K562 (cell line): Measurements from ENCODE around the gene ZFP36. TPM values are rescaled to one million over a fixed set of nuclear protein-coding genes. Genes with fewer than 3 reads are reported as not detected.
A peak's percentile ranks its signal among the peaks of the same experiment; 100 is the strongest.

Experiments used
- BMI1 ChIP-seq: fragments of 150-350 bp; IDR thresholded peaks from 2 replicates; pipeline ENCODE4 v1.6.1; 2014; ENCODE audit warnings: low read length
- CCNT2 ChIP-seq: IDR thresholded peaks from 2 replicates; pipeline ENCODE4 v1.6.1; 2011; ENCODE audit warnings: borderline replicate concordance, low read depth, mild to moderate bottlenecking, moderate library complexity, mixed read lengths, low read length; ENCODE audit not compliant: insufficient read length; ENCODE audit errors: extremely low read depth
- COPS2 ChIP-seq: fragments of 450-650 bp; conservative IDR thresholded peaks from 2 replicates; pipeline ENCODE4 v1.6.1; 2016; ENCODE audit warnings: mild to moderate bottlenecking, moderate library complexity
- FOXA1 ChIP-seq: fragments of 450-650 bp; IDR thresholded peaks from 2 replicates; pipeline ENCODE4 v1.6.1; 2016; ENCODE audit warnings: mild to moderate bottlenecking, borderline replicate concordance
- FOXO4 ChIP-seq: fragments of 450-650 bp; formaldehyde crosslinking; IDR thresholded peaks from 2 replicates; pipeline ENCODE4 v1.4.0; 2020; ENCODE audit warnings: mild to moderate bottlenecking, moderate library complexity
- FUS ChIP-seq: fragments of 200-400 bp; formaldehyde crosslinking; optimal IDR thresholded peaks from 2 replicates; pipeline ENCODE3; 2017; ENCODE audit warnings: low read depth, low read length
- HEY1 ChIP-seq: fragments of 250-450 bp; sonication (Bioruptor Pico); IDR thresholded peaks from 2 replicates; pipeline ENCODE4 v1.5.0; 2020; ENCODE audit warnings: mild to moderate bottlenecking, moderate library complexity, borderline replicate concordance
- HNRNPLL ChIP-seq: fragments of 200-400 bp; formaldehyde crosslinking; IDR thresholded peaks from 2 replicates; pipeline ENCODE4 v1.6.1; 2017; ENCODE audit warnings: low read length, low read depth, mild to moderate bottlenecking; ENCODE audit not compliant: poor library complexity, severe bottlenecking
- ILF3 ChIP-seq: fragments of 450-650 bp; IDR thresholded peaks from 2 replicates; pipeline ENCODE4 v1.6.1; 2018; ENCODE audit warnings: antibody characterized with exemption, mild to moderate bottlenecking, moderate library complexity, borderline replicate concordance
- MCM2 ChIP-seq: fragments of 450-650 bp; IDR thresholded peaks from 2 replicates; pipeline ENCODE4 v1.6.1; 2017; ENCODE audit warnings: low read depth, mild to moderate bottlenecking
- MED1 ChIP-seq: sonication (generic); formaldehyde crosslinking; IDR thresholded peaks from 2 replicates; pipeline ENCODE4 v1.8.1; 2023; ENCODE audit warnings: missing genetic modification reagents, borderline replicate concordance
- MIER1 ChIP-seq: fragments of 450-650 bp; IDR thresholded peaks from 2 replicates; pipeline ENCODE4 v1.6.1; 2016; ENCODE audit warnings: antibody characterized with exemption, mild to moderate bottlenecking, low read depth
- MNT ChIP-seq, 2 experiments: fragments of 450-650 bp; conservative IDR thresholded peaks; 2 replicates each; pipeline ENCODE4 v1.6.1; 2017; ENCODE audit warnings: mild to moderate bottlenecking in 2 of 2, moderate library complexity in 2 of 2
- PHF20 ChIP-seq: fragments of 450-650 bp; IDR thresholded peaks from 2 replicates; pipeline ENCODE4 v1.6.1; 2018; ENCODE audit not compliant: partially characterized antibody
- PHTF2 ChIP-seq: fragments of 250-450 bp; sonication (Bioruptor Pico); IDR thresholded peaks from 2 replicates; pipeline ENCODE4 v1.5.0; 2021; ENCODE audit warnings: mild to moderate bottlenecking
- PKNOX1 ChIP-seq: fragments of 450-650 bp; IDR thresholded peaks from 2 replicates; pipeline ENCODE4 v1.6.1; 2016
- SMARCB1 ChIP-seq: IDR thresholded peaks from 2 replicates; pipeline ENCODE4 v1.6.1; 2011; ENCODE audit warnings: improper control_type of control experiment, low read depth; ENCODE audit not compliant: insufficient read length
- SMARCE1 ChIP-seq: fragments of 450-650 bp; IDR thresholded peaks from 2 replicates; pipeline ENCODE4 v1.7.1; 2016; ENCODE audit warnings: mild to moderate bottlenecking
- SNIP1 ChIP-seq: fragments of 450-650 bp; IDR thresholded peaks from 2 replicates; pipeline ENCODE4 v1.7.1; 2017; ENCODE audit warnings: low read depth, mild to moderate bottlenecking
- SRSF3 ChIP-seq: fragments of 200-400 bp; formaldehyde crosslinking; IDR thresholded peaks from 2 replicates; pipeline ENCODE4 v1.6.1; 2016; ENCODE audit warnings: mild to moderate bottlenecking, low read length, moderate library complexity; ENCODE audit not compliant: insufficient read depth
- ZEB2 ChIP-seq: fragments of 450-650 bp; IDR thresholded peaks from 2 replicates; pipeline ENCODE4 v1.6.1; 2016
- ZKSCAN3 ChIP-seq: fragments of 250-450 bp; sonication (Bioruptor Pico); IDR thresholded peaks from 2 replicates; pipeline ENCODE4 v1.4.0; 2020
- ZNF184 ChIP-seq: sonication (generic); formaldehyde crosslinking; IDR thresholded peaks from 2 replicates; pipeline ENCODE4 v1.5.0; 2020; ENCODE audit warnings: missing genetic modification reagents
- ZNF507 ChIP-seq: conservative IDR thresholded peaks from 2 replicates; pipeline ENCODE4 v1.6.1; 2017; ENCODE audit warnings: missing genetic modification characterization, missing compliant biosample characterization
- ZNF740 ChIP-seq, 3 experiments: fragments of 200-800 bp in 1 of 3; sonication (Bioruptor generic) in 1 of 3; sonication (generic) in 1 of 3; formaldehyde crosslinking in 1 of 3; IDR thresholded peaks; 2 replicates each; pipeline versions ENCODE4 v1.6.1 to v1.8.0; 2016 to 2022; ENCODE audit warnings: mild to moderate bottlenecking in 2 of 3, missing compliant biosample characterization in 2 of 3, missing genetic modification characterization in 2 of 3, missing genetic modification reagents in 1 of 3
- polyA plus RNA-seq, 8 experiments: library from polyadenylated mRNA; depleted of rRNA in 4 of 8; stranded (reverse) in 5 of 8; unstranded in 3 of 8; fragments of >200 nt; fragmentation: Nextera tagmentation in 2 of 8; fragmentation: Illumina TruSeq in 1 of 8; extraction: Ambion mirVana in 2 of 8; extraction: Trizol in 1 of 8; gene quantifications; 2 replicates each; pipeline versions ENCODE4 v1.2.1 to v1.2.3, GENCODE V29; 2011 to 2014; ENCODE audit warnings: inconsistent platforms in 1 of 8, missing spikeins in 1 of 8
- total RNA-seq, 7 experiments: library from RNA; depleted of rRNA in 6 of 7; stranded (reverse); fragments of >200 nt in 6 of 7; fragmentation: Illumina TruSeq in 2 of 7; extraction: Trizol in 2 of 7; gene quantifications; 2 replicates each; pipeline versions ENCODE4 v1.2.1 to v1.2.3, GENCODE V29; 2011 to 2021; ENCODE audit warnings: low replicate concordance in 1 of 7

ZFP36 gene
- total and polyA plus RNA-seq, 9 of the 15 experiments (the other 6 are each of a cell fraction or from before 2014, with no cell fraction given): 1.0 to 20.1 (median 3.5) TPM

- TF ChIP-seq MED1 (CRISPR knock-in tag) (no peak), MCM2 (no peak), ZKSCAN3 (CRISPR knock-in tag) (no peak), MNT (conservative IDR thresholded peaks at IDR 0.05) (peak in 1 of 2 experiments; percentile 74; a peak in 1 of 4 replicates), FOXA1 (no peak), CCNT2 (peak; percentile 59), PKNOX1 (peak; percentile 99), FOXO4 (CRISPR knock-in tag) (peak; percentile 78; the same call in 1 of the 2 replicates), SRSF3 (no peak), FUS (no peak), ZNF507 (tag) (no peak), HNRNPLL (peak; percentile 71), ILF3 (no peak), MIER1 (0 out of 2 replicates have a peak, but pooled peaks have one; percentile 20), ZNF740 (CRISPR knock-in tag; IDR thresholded peaks at IDR 0.05) (no peak), ZNF740 (tag; IDR thresholded peaks at IDR 0.05) (no peak), SMARCB1 (no peak), PHF20 (peak; percentile 71), SNIP1 (no peak), ZNF184 (CRISPR knock-in tag) (no peak), BMI1 (no peak), COPS2 (no peak), HEY1 (CRISPR knock-in tag) (no peak), ZEB2 (peak; percentile 93), PHTF2 (CRISPR knock-in tag) (no peak), SMARCE1 (no peak; the same call in 1 of the 2 replicates)
These were observed 15.8 kb upstream of the ZFP36 start, which contains the start of the genes MED29 and PAF1 (continued) for GRCh38 chr19:39390751-39391437.
